Fibroblast of peridontal ligament (primary cell): Measurements from ENCODE around the gene YIF1B.
"Not testable (repeated sequence)": the region's sequence is repeated elsewhere in the genome, so short reads cannot be mapped to it uniquely, and the experiment has no call there.

ENCODE experiments used
- DNase-seq: peaks from one replicate; pipeline ENCODE4 v3.0.0-alpha.2; 2010; ENCODE audit errors: extremely low read depth

Gene YIF1B, protein sequence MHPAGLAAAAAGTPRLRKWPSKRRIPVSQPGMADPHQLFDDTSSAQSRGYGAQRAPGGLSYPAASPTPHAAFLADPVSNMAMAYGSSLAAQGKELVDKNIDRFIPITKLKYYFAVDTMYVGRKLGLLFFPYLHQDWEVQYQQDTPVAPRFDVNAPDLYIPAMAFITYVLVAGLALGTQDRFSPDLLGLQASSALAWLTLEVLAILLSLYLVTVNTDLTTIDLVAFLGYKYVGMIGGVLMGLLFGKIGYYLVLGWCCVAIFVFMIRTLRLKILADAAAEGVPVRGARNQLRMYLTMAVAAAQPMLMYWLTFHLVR

DNA sequence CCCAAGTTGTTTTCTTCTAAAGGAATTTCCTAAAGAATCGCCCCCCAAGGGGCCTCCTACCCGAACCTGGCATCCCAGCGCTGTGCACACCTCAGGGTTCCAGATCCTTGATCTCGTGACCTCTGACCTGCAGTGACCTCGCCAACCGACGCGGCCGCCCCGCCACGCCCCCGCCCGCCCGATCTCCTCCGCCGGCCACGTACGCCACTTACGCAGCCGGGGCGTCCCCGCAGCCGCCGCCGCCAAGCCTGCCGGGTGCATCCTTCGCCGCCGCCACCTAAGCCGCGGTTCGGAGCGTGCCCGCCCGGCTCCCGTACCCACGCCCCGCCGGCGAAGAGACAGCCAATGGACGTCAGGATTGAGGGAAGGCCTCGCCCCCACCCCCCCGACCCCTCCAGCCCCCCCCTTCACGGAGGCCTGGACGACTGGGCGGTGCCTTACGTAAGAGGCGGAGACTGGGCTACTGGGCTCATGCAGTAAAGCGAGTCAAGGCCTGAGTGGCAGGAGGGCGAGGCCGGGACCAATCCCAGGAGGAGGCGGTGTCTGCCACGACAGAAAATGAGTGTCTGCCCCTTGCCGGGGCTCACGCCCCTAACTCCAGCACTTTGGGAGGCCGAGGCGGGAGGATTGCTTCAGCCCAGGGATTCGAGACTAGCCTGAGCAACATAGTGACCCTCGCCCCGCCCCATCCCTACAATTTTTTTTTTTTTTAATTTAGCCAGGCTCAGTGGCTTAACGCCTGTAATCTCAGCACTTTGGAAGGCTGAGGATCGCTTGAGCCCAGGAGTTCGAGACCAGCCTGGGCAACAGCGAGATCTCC, at the start of gene YIF1B:
Gene YIF1B, minus strand, starts transcription at position 291 of the 820 bp plus-strand sequence. Its CDS starts 30 bp downstream, at position 261.
- DNase-seq = peak; percentile 95

DNA sequence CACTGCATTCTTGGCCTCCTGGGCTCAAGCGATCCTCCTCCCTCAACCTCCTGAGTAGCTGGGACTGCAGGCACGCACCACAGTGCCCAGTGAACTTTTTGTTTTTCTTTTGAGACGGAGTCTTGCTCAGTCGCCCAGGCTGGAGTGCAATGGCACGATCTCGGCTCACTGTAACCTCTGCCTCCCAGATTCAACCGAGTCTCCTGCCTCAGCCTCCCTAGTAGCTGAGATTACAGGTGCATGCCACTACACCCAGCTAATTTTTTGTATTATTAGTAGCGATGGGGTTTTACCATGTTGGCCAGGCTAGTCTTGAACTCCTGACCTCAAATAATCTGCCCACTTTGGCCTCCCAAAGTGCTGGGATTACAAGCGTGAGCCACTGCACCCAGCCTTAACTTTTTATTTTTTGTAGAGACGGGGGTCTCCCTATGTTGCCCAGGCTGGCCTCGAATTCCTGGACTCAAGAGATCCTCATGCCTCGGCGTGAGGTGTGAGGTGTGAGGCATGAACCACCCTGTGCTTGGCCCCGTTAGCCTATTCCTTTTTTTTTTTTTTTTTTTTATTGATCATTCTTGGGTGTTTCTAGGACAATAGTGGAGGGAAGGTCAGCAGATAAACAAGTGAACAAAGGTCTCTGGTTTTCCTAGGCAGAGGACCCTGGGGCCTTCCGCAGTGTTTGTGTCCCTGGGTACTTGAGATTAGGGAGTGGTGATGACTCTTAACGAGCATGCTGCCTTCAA, 47.4 kb upstream of the YIF1B start:
- not testable (repeated sequence) for DNase-seq

DNA sequence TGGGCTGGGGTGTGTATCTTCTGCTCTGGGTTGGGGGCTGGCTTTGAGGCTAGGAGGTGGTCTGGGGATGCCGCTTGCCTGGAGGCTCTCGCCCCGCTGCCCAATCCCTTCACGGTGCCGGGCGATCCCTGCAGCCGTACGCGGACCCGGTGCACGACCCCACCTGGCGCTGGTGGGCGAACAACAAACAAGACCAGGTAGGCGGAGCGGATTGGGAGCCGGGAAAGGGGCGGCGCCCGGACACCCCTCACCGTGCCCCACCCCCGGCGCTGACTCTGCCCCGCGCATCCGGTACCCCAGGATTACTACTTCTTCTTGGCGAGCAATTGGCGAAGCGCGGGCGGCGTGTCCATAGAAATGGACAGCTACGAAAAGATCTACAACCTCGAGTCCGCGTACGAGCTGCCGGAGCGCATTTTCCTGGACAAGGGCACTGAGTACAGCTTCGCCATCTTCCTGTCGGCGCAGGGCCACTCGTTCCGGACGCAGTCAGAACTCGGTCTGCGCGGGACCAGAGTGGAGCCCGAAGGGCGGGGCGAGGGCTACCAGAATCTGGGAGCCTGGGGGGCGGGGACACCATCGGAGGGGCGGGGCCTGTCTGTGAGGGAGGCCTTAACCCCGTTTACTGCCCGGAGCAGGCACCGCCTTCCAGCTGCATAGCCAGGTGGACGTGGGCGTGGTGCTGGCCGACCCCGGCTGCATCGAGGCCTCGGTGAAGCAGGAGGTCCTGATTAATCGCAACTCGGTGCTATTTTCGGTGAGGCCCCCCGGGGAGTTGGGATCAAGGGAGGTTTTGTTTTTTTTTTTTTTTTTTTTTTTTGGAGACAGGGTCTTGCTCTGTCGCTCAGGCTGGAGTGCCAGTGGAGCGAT, 46.6 kb upstream of the YIF1B start:
- peak; percentile 35 for DNase-seq

DNA sequence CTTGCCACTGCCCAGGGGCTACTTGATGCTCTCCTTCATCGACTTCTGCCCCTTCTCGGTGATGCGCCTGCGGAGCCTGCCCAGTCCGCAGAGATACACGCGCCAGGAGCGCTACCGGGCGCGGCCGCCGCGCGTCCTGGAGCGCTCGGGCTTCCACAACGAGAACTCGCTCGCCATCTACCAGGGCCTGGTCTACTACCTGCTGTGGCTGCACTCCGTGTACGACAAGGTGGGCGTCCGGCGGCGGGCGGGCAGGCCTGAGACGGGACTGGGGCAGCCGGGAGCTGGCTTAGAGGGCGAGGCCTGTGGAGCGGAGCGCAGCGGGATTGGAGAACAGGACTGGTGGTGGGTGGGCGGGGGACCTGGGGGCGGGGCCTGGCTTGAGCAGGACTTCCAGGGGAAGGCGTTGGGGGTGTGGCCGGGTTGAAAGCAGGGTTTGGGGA, 45.9 kb upstream of the YIF1B start:
- DNase-seq = peak; percentile 44

DNA sequence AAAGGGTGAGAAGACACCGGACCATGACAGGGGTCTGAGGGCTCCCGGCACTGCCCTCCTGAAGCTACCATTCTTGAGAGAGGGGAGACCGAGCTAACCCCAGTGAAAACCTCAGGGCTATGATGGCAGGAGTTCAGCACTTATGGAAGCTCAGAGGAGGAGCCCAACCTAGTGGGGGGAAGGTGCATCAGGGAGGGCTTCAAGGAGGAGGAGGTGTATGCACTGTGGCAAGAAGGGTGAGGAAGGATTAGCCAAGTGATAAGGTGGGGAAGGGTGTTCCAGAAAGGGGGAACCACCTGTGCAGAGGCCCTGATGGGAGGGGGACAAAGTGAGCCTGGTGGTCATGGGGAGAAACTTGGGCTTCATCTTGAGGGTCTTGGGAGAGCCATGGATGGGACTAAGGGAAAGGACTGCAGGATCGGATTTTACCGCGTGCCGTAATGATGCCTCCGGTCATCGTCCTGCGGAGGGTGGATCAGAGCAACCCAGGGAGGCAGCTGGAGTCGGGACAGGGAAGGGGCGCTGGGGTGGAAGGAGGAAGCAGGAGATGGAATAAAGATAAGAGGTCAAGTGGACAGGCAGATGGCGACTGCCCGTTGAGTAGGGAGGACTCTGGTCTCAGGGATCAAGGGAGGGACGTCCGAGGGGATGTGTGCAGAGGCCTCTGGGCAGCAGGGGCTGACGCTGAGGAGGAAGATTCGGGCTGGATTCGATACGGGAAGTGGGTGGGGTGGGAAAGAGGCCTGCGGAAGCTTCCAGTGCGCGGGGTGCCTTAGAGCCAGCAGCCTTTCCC, 45.3 kb upstream of the YIF1B start:
- no peak for DNase-seq

DNA sequence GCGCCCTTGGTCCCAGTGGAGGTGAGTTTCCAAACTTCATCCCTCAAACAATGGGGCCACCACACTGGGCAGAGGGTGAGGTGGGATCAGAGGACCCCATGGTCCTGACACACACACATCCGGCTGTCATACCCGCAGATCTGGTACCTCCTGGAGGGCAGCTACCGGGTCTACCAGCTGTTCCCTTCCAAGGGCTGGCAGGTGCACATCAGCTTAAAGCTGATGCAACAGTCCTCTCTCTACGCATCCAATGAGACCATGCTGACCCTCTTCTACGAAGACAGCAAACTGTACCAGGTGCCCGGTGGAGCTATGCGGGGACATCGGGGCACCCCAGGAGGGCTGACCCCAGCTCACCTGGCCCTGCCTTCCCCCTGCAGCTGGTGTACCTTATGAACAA, 44.6 kb upstream of the YIF1B start:
- DNase-seq = no peak

DNA sequence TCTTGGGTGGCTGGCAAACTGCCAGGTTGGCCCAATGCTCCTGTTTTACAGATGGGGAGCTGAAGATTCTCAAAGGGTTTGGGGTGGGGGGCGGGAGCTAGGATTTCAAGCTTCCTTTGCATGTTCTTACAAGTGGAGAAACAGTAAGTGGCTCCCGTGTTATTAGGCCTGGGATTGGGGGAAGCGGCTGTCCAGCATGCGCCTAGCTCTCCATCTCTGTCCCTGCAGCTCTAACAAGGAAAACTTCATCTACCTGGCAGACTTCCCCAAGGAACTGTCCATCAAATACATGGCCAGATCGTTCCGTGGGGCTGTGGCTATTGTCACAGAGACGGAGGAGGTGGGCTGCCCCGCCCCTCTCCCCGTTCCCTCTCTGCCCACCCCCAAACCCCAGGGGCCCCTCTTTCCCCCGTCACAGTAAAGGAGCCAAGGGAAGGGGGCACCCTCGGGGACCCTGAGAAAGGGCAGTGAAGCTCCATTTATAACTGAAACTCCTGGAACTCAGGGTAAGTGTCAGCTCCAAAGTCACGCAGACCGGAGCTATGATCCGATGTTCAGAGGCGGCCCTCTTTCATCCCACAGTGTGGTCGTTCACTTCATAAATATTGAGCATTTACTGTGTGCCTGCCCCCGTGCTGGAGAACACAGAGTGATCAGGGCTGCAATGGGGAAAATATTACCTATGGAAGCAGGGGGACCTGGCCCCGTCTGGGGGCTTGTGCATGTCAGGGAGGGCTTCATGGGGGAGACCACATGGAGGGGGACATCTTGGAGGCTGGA, 43.7 kb upstream of the YIF1B start:
- DNase-seq = no peak

DNA sequence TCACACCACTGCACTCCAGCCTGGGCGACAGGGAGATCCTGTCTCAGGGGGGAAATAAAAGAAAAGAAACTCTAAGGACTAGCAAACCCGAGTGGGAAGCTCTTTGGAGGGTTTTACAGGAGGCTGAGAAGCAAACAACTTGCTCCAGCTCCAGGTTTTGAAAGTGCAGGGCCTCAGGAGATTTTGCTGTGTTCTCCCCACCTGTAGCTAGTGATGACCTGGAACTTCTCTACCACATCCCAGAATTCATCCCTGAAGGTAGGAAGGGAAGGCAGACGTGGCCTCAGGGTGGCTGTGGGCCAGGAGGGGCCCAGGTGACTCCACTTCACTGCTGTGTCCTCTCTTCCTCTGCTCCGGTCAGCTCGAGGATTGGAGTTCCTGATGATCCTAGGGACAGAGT, 42.3 kb upstream of the YIF1B start:
- DNase-seq = no peak

DNA sequence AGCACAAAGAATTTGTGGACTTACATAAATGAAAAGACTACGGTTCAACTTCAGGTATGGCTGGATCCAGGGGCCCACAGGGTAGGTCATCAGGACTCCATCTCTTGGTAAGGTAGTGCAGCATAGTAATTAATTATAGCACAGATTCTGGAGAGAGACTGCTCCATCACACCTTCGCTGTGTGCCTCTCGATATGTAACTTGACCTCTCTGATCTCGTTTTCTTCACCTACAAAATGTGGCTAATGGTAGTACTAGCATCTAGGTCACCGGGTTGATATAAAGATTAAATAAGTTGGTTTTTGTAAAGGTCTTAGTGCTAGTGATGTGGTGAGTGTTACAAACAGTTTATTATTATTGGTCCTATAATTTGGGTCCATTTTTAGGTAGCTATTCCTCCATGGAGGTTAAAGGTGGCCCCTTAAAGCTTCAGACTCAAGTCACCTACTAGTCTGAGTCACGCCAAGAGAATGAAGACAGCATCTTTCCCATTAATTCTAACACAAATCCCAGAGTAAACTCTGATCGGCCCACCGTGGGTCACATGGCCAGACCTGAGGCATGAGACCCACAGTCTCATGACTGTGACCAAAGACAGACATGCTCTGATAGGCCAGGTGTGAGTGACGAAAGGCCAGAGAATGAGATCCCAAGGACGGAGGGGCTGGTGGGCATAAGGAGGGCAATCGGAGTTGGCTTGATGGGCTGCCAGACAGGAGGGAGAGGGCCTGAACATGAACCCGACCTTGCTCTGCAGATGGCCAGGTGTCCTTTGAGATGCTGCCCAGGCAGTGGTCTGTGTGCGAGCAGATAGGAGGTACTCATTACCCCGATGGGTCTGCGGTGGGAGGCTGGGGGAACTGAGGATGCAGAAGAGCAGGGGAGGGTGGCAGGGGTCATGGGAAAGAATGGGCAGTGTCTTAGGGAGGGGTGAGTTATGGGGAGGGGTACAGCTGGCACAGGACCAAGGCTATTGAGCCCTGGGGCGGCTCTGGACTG, 40.3 kb upstream of the YIF1B start:
- no peak for DNase-seq

DNA sequence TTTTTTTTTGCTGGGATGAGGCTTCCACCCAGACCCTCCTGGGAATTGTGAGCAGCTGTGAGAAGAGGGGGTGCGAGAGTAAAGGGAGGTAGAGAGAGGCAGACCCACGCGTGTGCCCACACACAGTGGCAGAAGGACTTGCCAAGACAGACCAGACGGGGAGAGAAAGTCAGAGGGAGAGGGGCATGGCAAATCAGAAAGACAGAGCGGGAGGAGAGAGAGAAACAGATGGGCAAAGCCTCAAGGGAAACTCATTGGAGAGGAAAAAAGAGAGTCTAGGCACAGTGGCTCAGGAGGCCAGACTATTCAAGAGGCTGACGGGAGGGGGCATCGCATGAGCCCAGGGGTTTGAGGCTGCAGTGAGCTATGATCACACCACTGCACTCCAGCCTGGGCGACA, 36.9 kb upstream of the YIF1B start:
- DNase-seq = no peak

DNA sequence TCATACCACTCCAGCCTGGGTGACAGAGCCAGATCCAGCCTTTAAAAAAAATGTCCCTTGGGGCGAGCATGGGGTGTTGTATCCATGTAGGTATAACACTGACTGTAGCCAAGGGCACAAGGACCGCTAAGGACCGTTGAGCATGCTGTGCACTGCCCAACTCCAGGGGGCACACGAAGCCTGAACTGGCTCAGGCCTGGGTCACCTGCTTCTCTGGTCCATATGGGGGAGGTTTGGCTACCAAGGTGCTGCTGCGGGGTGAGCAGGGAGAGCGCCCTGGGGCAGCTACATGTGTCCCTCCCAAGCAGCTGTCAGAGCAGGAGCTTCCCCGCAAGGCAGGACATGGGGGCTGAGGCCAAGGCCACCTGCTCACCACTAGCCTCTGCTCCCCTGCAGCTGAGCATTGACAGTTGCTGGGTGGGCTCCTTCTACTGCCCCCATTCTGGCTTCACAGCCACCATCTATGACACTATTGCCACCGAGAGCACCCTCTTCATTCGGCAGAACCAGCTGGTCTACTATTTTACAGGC, 36.2 kb upstream of the YIF1B start:
- no peak for DNase-seq

DNA sequence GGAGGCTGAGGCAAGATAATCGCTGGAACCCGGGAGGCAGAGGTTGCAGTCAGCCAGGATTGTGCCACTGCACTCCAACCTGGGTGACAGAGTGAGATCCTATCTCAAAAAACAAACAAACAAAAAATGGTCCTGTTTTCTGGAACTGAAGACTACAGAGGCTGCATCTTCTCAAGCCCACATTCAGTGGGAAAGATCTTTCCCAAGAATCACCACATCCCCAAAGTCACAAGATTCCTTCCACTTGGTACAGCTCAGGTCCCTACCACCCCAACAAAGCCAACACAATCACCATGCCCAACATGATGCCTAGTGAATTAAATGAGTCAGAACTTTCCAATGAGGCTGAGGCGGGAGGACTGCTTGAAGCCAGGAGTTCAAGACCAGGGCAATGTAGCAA, 35.1 kb upstream of the YIF1B start:
- no peak for DNase-seq

DNA sequence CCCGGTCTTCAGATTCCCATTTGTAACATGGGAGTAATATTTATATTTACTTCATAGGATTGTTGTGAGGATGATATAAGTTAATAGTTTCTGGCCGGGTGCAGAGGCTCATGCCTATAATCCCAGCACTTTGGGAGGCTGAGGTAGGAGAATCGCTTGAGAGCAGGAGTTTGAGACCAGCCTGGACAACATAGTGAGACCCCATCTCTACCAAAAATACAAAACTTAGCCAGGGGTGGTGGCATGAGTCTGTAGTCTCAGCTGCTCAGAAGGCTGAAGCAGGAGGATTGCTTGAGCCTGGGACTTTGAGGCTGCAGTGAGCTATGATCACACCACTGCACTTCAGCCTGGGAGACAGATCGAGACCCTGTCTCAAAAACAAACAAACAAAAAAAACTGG, 31.1 kb upstream of the YIF1B start:
- no peak for DNase-seq

DNA sequence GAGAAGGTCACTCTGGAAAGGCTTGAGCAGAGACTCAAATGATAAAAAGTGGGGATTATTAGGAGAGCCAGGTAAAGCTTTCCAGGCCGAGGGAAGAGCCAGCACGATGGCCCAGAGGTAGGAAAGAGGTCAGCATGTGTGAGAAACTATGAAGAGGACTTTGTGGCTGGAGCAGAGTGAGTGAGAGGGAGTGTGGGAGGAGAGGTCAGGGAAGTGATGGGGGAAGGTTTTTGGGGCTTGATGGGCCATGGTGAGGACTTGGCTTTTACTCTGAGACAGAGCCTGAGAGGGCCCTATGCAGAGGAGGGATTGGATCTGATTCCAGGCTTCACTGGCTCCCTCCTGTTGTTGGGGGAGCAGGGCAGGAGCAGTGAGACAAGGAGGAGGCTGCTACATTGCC, 25.2 kb upstream of the YIF1B start:
- no peak for DNase-seq

DNA sequence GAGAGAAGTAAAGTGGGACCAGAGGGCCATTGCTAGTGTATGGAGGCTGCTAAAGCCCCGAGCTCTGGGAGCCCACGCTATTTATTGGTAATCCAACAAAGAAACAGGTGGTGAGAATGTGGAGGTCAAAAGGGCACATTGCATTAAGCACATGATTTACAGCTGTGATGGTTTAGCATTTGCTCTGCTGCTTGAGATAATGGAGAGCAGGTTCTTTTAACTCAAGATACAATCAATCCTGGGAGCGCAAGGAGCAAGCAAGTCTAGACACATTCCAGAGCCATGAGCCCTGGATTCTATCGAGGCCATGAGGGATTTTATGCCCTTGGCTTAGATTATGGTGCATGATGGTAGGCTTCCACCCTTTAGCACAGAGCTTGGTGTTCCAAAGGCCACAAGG, 23.3 kb upstream of the YIF1B start:
- not testable (repeated sequence) for DNase-seq

DNA sequence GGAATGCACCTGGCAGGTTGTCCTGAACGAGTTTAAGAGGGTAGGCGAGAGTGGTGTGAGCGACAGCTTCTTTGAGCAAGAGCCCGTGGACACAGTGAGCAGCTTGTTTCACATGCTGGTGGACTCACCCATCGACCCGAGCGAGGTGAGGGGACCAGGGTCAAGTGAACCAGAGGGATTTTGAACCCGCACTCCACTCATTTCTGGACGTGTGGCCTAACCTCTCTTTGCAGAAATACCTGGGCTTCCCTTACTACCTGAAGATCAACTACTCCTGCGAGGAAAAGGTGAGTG, 21.6 kb upstream of the YIF1B start:
- no peak for DNase-seq

DNA sequence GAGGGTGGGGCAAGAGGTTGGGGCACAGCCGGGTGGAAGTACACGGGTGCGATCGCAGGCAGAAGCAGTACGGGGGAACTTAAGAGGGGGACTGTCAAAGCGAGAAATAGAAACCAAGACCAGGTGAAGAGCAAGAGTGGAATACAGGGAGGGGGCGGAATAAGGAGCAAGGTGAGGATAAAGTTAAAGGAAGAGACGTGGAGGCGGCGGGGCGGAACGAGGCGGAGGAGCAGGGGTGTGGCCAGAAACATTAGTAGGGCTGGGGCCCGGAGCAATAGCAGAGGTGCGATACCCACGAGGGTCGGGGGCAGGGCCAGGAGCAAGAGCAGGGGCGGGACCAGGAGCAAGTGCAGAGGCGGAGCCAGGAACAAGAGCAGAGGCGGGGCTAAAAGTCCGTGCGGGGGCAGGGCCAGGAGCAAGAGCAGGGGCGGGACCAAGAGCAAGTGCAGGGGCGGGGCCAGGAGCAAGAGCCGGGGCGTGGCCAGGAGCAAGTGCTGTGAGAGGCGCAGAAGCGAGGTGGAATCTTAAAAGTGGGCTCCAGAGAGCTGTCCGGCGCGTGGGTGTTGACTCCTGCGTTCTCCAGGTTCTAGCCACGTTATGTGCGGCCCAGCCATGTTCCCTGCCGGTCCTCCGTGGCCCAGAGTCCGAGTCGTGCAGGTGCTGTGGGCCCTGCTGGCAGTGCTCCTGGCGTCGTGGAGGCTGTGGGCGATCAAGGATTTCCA, 21.1 kb upstream of the YIF1B start:
- peak; percentile 72 for DNase-seq
